NCI-H2107 (cell line): ENCODE measurements around the gene ELP2.

Experiments
- DNase-seq: peaks from one replicate; lab custom pipeline; 2025; lab: John Stamatoyannopoulos, UW

The ELP2 gene

DNA sequence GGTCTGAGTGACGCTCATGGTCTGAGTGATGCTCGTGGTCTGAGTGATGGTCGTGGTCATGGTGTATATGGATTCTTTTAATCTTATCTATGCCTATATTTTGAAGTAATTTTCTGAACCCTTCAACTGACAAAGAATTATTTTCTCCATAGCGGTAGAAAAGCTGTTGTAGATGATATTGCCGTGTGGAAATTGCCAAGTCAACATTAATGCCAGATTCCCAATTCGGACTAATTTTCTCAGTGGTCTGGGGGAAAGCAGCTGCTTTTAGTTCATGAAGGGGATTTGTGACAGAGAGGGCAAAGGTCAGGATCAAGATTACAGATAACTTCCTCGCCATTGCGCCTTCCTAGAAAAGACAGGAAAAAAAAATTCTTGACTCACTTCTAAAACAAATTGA is 3.0 kb upstream of the ELP2 start:
- DNase-seq: no peak

- no peak for DNase-seq
Observed at GRCh38 chr18:36127836-36128529, 1.7 kb upstream of the ELP2 start.

DNA sequence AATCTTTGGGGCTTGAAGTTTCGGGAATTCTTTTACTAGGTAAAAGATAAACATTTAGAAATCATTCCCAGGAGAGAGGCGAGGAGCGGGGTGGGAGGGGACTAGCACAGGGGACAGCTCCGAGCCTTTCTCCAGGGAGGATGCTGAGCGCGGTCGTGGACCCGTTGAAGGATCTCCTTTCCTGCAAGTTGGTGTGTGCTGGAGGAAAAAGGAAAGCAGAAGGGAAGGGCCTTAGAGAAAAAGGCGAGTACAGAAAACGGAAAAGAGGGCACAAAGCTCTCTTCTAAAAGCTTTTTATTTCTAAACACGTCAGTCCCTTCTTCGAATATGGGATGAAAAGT is 1.2 kb upstream of the ELP2 start:
- DNase-seq: no peak

GRCh38 chr18:36128907-36129299 is 796 bp upstream of the ELP2 start:
- DNase-seq: no peak

GRCh38 chr18:36130039-36130831 is 536 bp downstream of the ELP2 start:
- no peak for DNase-seq

GRCh38 chr18:36130883-36131653 is 1.4 kb downstream of the ELP2 start:
- DNase-seq: no peak

DNA sequence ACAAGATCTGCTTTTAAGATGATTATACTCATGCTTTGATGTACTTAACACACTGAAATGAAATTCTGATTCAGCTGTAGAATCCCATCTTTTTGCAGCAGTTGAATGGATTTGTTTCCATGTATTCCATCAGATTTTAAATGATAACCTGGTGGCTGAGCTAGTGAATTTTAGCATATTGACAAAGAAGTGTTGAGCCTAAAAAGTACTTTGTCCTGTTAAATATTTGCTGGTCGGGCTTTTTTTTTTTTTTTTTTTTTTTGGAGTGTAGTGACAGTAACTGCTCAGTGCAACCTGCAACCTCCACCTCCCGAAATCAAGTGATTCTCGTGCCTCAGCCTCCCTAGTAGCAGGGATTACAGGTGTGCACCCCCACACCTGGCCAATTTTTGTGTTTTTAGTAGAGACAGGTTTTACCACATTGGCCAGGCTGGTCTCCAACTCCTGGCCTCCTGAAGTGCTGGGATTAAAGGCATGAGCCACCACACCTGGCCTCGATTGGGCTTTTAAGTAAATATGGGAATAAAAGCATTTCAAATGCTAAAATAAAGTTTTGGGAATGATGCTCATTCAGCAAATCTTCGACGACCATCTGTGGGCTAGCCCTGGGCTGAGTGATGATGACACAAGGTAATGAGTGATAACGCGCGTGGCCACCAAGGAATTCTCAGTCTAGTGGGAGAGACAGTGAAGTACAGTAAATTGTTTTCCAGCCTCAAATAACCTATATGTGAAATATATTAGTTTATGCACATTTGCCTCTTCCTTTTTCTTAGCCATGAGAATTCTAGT is 2.2 kb downstream of the ELP2 start:
- DNase-seq: no peak

DNA sequence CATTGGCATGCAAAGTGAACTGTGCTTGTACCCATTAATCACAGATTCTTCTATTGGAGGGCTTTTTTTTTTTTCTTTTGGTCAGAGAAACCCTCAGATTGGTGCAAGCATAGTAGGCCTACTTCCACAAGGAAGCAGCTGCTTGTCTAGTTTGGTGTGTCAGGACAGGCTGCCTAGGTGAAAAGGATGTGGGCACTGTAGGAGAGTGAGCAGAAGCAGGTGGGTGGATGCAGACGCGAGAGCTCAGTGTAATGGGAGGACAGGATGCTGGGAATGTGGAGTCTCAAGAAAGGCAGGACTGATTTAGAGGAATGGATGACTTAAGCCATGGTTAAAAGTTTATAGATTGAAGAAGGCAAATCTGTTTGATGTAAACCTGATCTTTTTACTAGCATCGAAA is 3.1 kb downstream of the ELP2 start:
- DNase-seq: no peak

DNA sequence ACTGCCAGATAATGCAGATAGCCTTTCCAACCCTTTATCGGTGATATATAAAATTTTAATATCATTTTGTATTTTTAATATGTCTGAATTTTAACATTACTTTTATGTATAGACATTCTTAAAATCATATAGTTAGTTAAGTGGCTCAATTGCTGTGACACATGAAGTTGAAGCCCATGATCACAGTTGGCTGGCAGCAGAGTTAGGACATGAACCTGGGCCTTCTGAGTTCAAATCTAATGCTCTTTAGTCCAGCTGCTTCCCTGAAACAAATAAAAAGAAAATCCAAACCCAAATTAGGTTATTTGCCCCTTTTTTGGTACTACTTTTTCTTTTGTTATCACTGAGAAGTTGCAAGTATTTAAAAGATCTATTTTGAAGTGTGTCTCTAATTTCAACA is 5.6 kb downstream of the ELP2 start:
- DNase-seq: no peak

GRCh38 chr18:36139245-36139644 is 9.5 kb downstream of the ELP2 start:
- peak; percentile 69 for DNase-seq

GRCh38 chr18:36141576-36141975 is 11.9 kb downstream of the ELP2 start:
- DNase-seq: no peak

DNA sequence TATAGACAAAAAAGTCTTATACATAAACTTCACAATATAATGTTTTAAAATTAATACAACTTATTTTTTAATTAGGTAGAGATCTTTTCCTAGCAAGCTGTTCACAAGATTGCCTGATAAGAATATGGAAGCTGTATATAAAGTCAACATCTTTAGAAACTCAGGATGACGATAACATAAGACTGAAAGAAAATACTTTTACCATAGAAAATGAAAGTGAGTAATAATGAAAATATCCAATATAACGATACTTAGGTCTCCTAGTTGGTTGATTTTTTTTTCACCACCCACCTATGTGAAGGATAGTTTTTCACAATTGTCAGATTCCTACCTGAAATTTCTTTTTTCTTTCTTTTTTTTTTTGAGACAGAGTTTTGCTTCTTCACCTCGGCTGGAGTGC is 13.1 kb downstream of the ELP2 start:
- DNase-seq: no peak

- DNase-seq: no peak
Observed at GRCh38 chr18:36143391-36143790, 13.7 kb downstream of the ELP2 start.

- no peak for DNase-seq
Observed at GRCh38 chr18:36149514-36150289, 20.0 kb downstream of the ELP2 start.

- DNase-seq: no peak
Observed at GRCh38 chr18:36152781-36153180, 23.1 kb downstream of the ELP2 start.

GRCh38 chr18:36153203-36153602 is 23.5 kb downstream of the ELP2 start:
- DNase-seq: no peak

- no peak for DNase-seq
Observed at GRCh38 chr18:36153771-36154170, 24.1 kb downstream of the ELP2 start.

DNA sequence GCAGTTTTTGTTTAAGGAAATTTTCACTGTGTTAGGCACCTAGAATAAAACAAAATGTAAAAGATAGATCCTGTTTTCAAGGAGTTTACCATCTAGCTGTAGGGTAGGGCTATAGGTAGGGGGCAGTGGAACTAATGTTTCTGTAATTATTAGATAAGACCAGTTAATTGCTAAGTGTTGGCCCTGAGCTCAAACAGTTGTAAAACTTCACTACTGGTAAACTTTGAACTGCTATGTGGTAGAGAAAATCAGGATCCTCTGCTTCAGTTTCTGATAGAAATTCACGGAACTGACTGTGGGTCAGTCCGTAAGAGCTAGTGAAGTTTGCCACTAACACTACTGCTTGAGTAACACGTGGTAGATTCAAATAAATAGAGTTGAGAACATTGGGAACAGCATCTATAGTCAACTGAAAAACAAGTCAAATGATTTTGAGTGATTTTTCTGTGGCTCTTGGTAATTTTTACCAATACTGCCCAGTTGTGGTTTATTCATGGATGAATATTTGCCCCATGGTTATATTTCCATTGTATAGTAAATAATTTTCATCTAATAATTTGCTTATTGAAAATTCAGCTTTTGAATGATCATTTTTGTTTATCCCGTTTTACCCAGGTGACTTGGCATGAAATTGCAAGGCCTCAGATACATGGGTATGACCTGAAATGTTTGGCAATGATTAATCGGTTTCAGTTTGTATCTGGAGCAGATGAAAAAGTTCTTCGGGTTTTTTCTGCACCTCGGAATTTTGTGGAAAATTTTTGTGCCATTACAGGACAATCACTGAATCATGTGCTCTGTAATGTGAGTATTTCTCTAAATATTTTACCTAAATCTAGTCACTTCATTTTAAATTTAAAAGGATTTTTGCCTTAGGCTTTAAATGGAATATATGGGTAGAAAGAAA is 26.4 kb downstream of the ELP2 start:
- no peak for DNase-seq

DNA sequence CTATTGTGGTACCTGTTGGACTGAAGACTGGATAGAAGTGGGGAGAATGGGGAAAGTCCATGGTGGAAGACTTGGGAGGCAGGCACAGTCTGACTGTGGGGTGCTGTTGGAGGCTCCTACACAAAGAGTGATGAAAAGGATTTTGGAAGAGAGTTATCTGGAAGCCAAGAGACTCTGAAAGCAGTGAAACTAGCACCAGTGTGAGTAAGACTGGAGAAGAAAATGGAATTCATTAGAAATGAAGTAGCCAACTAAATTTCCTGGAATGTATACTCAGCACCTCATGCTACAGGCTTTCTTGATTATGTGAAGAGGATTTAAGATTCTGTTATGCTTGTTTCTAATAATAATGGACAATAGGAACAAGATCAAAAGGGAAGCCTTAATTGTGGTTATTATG is 27.7 kb downstream of the ELP2 start:
- no peak for DNase-seq

- DNase-seq: no peak
Observed at GRCh38 chr18:36158266-36158867, 28.7 kb downstream of the ELP2 start.
